Esophagus squamous epithelium (tissue), 5 donors: ENCODE data around the gene CHGA. TPM values are rescaled to one million over a fixed set of nuclear protein-coding genes. Genes with fewer than 3 reads are reported as not detected.

ENCODE experiments used
- DNase-seq: peaks from one replicate; lab custom pipeline; 2025; lab: John Stamatoyannopoulos, UW
- H3K27ac ChIP-seq, 4 donors: fragments of 200-600 bp; sonication (generic); one replicate each; pipeline ENCODE4 v1.5.1; 2016 to 2019; ENCODE audit warnings: mild to moderate bottlenecking in 1 of 4
- H3K27me3 ChIP-seq, 4 donors: fragments of 200-600 bp; sonication (generic); 1 replicate in 3 of 4; 2 replicates in 1 of 4; pipeline versions ENCODE4 v1.5.1 to v1.6.0; 2017 to 2021; ENCODE audit warnings: antibody characterized with exemption in 1 of 4
- H3K36me3 ChIP-seq, 3 donors: fragments of 200-600 bp; sonication (generic); one replicate each; pipeline ENCODE4 v1.5.1; 2016 to 2019
- H3K4me1 ChIP-seq, 3 donors: fragments of 200-600 bp; sonication (generic); one replicate each; pipeline ENCODE4 v1.5.1; 2017 to 2019
- H3K4me3 ChIP-seq, 4 donors: fragments of 200-600 bp; sonication (generic); 1 replicate in 3 of 4; 2 replicates in 1 of 4; pipeline ENCODE4 v1.5.1; 2016 to 2019; ENCODE audit warnings: mild to moderate bottlenecking in 2 of 4, moderate library complexity in 1 of 4
- H3K9me3 ChIP-seq, 3 donors: fragments of 200-600 bp; sonication (generic); one replicate each; pipeline ENCODE4 v1.5.1; 2016 to 2019
- POLR2A ChIP-seq, 4 donors: fragments of 450-650 bp; IDR thresholded peaks; one replicate each; pipeline ENCODE4 v1.6.1; 2017; ENCODE audit warnings: antibody characterized with exemption in 4 of 4, mild to moderate bottlenecking in 4 of 4, moderate library complexity in 3 of 4
- WGBS, 2 donors: methylation state at CpG; one replicate each; pipeline ENCODE4 v1.1.5; 2018; 5-methylcytosine and 5-hydroxymethylcytosine counted together
- intact Hi-C: fragments of 100-400 bp; cut with DNase I; formaldehyde crosslinking; loops from one replicate; pipeline ENCODE4 v1.15.0; 2022
- total RNA-seq, 4 donors: library from RNA; depleted of rRNA; stranded (reverse); fragments of >200 nt; gene quantifications; one replicate each; pipeline ENCODE4 v1.1.0, GENCODE V29; 2016
- TF ChIP-seq, protein P1 (sequence below), 6 experiments: fragments of 450-650 bp in 4 of 6; fragments of 200-600 bp in 2 of 6; sonication (generic) in 2 of 6; IDR thresholded peaks; one replicate each; pipeline ENCODE4 v1.5.1; 2016 to 2019; ENCODE audit warnings: antibody characterized with exemption in 6 of 6, mild to moderate bottlenecking in 4 of 6, moderate library complexity in 4 of 6
- donor health status: DM: yes; HTN: yes; CAD: no.

The CHGA gene
- total RNA-seq, 4 donors from 2014 or later: 0.31 TPM; not detected in 3

DNA sequence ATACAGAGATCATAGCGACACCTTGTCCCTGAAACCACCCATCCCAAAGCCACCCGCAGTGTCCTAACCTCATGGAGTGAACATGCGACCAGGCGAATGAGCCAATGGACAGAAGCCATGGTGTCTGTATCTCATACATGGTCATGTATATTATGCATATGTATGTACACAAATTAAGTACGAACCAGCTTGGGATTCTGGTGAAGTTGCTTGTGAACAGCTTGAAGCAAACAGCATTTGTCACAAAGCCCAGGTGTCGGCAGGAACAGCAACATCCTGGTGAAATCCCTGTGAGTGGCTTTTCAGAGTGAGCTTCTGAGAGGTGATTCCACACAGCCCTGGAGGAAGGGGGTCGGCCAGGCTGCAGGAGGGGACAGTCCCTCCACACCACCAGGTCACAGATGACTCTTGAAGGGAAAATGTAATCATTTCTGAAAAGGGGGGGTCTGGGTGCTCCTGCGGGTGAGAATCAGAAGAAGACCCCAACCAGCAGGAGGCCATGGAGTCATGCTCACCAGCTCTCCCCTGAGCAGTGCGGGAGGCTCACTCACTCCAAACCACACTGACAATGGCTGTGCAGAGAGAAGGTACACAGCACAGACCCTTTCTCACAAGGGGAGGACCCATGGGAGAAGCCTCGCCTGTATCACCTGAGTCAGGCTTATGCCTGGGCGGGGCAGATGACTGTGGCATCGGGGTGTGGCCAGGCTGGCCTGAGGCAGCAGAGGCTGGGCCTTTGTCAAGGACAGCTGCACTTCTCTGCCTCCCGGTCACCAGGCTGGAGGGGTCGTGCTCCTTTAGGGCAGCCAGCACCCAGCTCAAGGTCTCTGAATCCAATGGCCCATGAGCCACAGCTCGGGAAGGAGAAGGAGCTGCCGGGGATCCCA is 14.3 kb downstream of the CHGA start:
- TF ChIP-seq POLR2A (IDR thresholded peaks at IDR 0.05): no peak
- TF ChIP-seq, protein P1, sequence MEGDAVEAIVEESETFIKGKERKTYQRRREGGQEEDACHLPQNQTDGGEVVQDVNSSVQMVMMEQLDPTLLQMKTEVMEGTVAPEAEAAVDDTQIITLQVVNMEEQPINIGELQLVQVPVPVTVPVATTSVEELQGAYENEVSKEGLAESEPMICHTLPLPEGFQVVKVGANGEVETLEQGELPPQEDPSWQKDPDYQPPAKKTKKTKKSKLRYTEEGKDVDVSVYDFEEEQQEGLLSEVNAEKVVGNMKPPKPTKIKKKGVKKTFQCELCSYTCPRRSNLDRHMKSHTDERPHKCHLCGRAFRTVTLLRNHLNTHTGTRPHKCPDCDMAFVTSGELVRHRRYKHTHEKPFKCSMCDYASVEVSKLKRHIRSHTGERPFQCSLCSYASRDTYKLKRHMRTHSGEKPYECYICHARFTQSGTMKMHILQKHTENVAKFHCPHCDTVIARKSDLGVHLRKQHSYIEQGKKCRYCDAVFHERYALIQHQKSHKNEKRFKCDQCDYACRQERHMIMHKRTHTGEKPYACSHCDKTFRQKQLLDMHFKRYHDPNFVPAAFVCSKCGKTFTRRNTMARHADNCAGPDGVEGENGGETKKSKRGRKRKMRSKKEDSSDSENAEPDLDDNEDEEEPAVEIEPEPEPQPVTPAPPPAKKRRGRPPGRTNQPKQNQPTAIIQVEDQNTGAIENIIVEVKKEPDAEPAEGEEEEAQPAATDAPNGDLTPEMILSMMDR (IDR thresholded peaks at IDR 0.05): no peak
- WGBS, 2 donors: 78 to 87% methylated on average over 10 to 14 of the region's 16 CpGs
- DNase-seq: no peak
- peaks cover 0 to 54% (median 0%) of the 10 kb centered on the region in 3 donors for H3K36me3 ChIP-seq
- no peak overlapping the region for H3K27ac ChIP-seq
- peaks cover 0 to 27% (median 0%) of the 10 kb centered on the region in 3 donors for H3K4me1 ChIP-seq
- no peaks in the 10 kb centered on the region for H3K27me3 ChIP-seq
- intact Hi-C loops: no loop called here
- H3K4me3 ChIP-seq: no peak overlapping the region
- no peaks in the 10 kb centered on the region for H3K9me3 ChIP-seq

DNA sequence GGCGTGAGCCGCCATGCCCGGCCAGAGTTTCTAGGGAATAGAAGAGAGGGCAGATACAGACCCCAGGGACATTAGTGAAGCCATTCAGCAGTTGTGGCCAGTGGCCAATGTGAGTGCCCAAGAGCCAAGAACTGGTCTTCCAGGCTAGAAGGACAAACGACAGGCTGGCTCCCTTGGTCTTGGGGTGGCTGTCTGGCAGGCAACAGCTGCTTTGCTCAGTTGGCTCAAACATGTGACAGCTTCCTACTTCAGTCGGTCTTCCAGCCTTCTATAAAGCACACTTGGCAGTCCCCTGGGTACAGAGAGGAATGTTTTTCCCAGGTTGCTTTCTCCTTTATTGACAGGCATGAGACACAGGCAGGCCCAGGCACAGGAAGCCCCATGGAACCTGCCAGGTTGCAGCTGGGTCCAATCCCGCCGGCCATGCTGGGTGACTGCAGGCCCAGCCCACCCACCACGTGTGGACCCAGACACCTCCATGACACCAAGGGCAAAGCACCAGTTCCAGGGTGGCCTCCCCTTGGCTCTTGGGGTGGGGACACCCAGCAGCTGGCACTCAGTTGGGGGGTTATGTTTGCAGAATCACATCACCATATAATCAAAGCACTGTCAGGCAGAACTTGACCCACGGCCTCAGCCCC is 15.4 kb downstream of the CHGA start:
- no peaks in the 10 kb centered on the region for H3K27me3 ChIP-seq
- H3K9me3 ChIP-seq: no peaks in the 10 kb centered on the region
- TF ChIP-seq POLR2A (IDR thresholded peaks at IDR 0.05): no peak
- H3K36me3 ChIP-seq: peaks cover 0 to 65% (median 0%) of the 10 kb centered on the region in 3 donors
- H3K4me1 ChIP-seq: peaks cover 0 to 27% (median 0%) of the 10 kb centered on the region in 3 donors
- WGBS, 2 donors: 16 to 40% methylated on average over 3 to 5 of the region's 9 CpGs
- no peak for DNase-seq
- no peak overlapping the region for H3K27ac ChIP-seq
- H3K4me3 ChIP-seq: no peak overlapping the region
- intact Hi-C loops: no loop called here

DNA sequence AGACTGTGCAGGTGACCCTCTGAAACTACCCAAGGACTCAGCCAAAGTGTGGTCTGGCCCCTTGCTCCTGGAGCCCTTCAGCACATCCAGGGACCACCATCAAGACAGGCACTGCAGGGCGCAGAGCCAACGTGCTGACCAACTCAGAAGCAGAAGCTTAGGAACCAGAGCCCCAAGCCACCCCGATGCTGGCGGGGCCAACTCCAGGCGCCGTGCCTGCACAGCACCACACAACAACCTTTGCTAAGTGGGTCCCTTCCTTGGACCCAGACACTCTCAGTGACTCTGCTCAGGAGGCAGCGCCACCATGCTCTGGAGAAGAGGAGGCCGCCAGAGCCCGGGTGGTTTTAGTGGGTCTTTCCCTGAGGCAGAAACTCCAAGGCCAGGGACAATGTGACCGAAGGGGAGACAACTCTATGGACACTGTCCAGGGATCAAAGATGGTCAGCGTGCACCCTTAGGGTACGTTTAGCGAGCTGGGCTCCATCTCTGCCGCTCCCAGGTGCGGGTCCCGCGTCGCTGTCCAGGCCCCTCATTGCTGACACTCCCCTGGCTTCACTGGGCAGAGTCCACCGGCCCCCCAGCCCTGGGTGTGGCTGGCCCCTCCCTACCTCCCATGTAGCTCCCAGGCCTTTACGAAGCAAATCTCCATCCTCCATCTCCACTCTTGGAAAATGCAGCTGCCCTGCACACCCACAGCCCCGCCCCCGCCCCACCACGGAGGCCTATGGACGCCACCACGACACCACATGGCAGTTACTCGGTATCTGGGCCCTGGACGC is 16.1 kb downstream of the CHGA start:
- WGBS, 2 donors: 87 to 88% methylated on average over 3 to 10 of the region's 27 CpGs
- H3K27me3 ChIP-seq: no peaks in the 10 kb centered on the region
- H3K36me3 ChIP-seq: peaks cover 0 to 72% (median 0%) of the 10 kb centered on the region in 3 donors
- H3K27ac ChIP-seq: no peak overlapping the region
- H3K4me1 ChIP-seq: peaks cover 0 to 27% (median 0%) of the 10 kb centered on the region in 3 donors
- H3K9me3 ChIP-seq: no peaks in the 10 kb centered on the region
- TF ChIP-seq, protein P1 (IDR thresholded peaks at IDR 0.05): no peak
- no peak for TF ChIP-seq POLR2A (IDR thresholded peaks at IDR 0.05)
- no peak for DNase-seq
- no peak overlapping the region for H3K4me3 ChIP-seq
- intact Hi-C loops: no loop called here

DNA sequence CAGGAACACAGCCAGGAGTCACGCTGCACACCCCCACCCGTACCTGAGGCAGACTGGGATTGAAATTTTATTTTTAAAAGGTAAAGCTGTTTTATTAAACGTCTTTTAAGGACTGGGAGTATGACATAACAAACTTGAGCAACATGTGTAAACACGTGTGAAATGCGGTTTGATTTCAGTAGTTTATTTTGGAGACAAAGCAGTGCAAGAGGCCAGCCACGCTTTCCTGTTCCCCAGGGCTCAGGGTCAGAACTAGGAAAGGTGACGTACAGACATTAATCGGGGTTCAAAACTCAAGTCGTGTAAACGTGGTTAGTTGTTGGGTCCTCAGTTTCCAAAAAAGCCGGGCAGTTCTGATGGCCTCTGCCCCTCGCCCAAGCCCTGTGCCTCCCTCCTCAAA is 16.7 kb downstream of the CHGA start:
- no peak overlapping the region for H3K4me3 ChIP-seq
- TF ChIP-seq POLR2A (IDR thresholded peaks at IDR 0.05): no peak
- TF ChIP-seq, protein P1 (IDR thresholded peaks at IDR 0.05): no peak
- peaks cover 0 to 78% (median 0%) of the 10 kb centered on the region in 3 donors for H3K36me3 ChIP-seq
- no peak overlapping the region for H3K27ac ChIP-seq
- WGBS, 2 donors: 60 to 63% methylated on average over 12 of the region's 12 CpGs
- H3K9me3 ChIP-seq: no peaks in the 10 kb centered on the region
- DNase-seq: no peak
- H3K4me1 ChIP-seq: peaks cover 0 to 27% (median 0%) of the 10 kb centered on the region in 3 donors
- intact Hi-C loops: no loop called here
- no peaks in the 10 kb centered on the region for H3K27me3 ChIP-seq

GRCh38 chr14:92940543-92940942 is 17.6 kb downstream of the CHGA start:
- TF ChIP-seq POLR2A (IDR thresholded peaks at IDR 0.05): no peak
- TF ChIP-seq, protein P1 (IDR thresholded peaks at IDR 0.05): no peak
- no peak for DNase-seq
- 93 to 96% methylated on average over 4 to 8 of the region's 11 CpGs for WGBS, 2 donors
- intact Hi-C loops: no loop called here
- H3K4me1 ChIP-seq: peaks cover 0 to 27% (median 0%) of the 10 kb centered on the region in 3 donors
- H3K27ac ChIP-seq: no peak overlapping the region
- no peaks in the 10 kb centered on the region for H3K27me3 ChIP-seq
- H3K9me3 ChIP-seq: no peaks in the 10 kb centered on the region
- H3K36me3 ChIP-seq: peaks cover 0 to 85% (median 7%) of the 10 kb centered on the region in 3 donors
- H3K4me3 ChIP-seq: no peak overlapping the region
